ENCODE measurements around the gene TMBIM6. TPM values are rescaled to one million over a fixed set of nuclear protein-coding genes. Genes with fewer than 3 reads are reported as not detected.

Gene TMBIM6
- total and polyA plus RNA-seq, 4 donors, result 443 to 601 (median 527) TPM

- Histone ChIP-seq H3K27ac (ENCODE audit: low read depth, low read length) (peak overlapping the region; percentile 89), H3K36me3 (ENCODE audit: control insufficient read depth, insufficient read depth, low read length) (peaks cover 26% of the 10 kb centered on the region), H3K9me3 (ENCODE audit: control insufficient read depth, insufficient read depth, low read length) (no peaks in the 10 kb centered on the region), H3K4me1 (ENCODE audit: control insufficient read depth, insufficient read depth, low read length) (peaks cover 38% of the 10 kb centered on the region), H3K4me3 (ENCODE audit: low read depth, low read length) (no peak overlapping the region), H3K27me3 (ENCODE audit: control insufficient read depth, insufficient read depth, low read length) (no peaks in the 10 kb centered on the region)
- peak in 2 of 6 donors; percentile 14 to 26 for DNase-seq (ENCODE audit: low read depth in 4 of 6, low spot score in 6 of 6)
- WGBS (ENCODE audit: insufficient coverage), result 21% methylated on average over 4 of the region's 9 CpGs
Observed at GRCh38 chr12:49809906-49810389, 68.6 kb downstream of the TMBIM6 start.

- no peak overlapping the region for H3K27ac ChIP-seq (ENCODE audit: low read depth, low read length)
- peaks cover 19% of the 10 kb centered on the region for H3K36me3 ChIP-seq (ENCODE audit: control insufficient read depth, insufficient read depth, low read length)
- H3K27me3 ChIP-seq (ENCODE audit: control insufficient read depth, insufficient read depth, low read length), result no peaks in the 10 kb centered on the region
- H3K4me1 ChIP-seq (ENCODE audit: control insufficient read depth, insufficient read depth, low read length), result peaks cover 38% of the 10 kb centered on the region
- DNase-seq (ENCODE audit: low read depth in 4 of 6, low spot score in 6 of 6), result no peak
- no peaks in the 10 kb centered on the region for H3K9me3 ChIP-seq (ENCODE audit: control insufficient read depth, insufficient read depth, low read length)
- 95% methylated on average over 2 of the region's 5 CpGs for WGBS (ENCODE audit: insufficient coverage)
- no peak overlapping the region for H3K4me3 ChIP-seq (ENCODE audit: low read depth, low read length)
Observed at GRCh38 chr12:49811136-49811535, 69.8 kb downstream of the TMBIM6 start.

DNA sequence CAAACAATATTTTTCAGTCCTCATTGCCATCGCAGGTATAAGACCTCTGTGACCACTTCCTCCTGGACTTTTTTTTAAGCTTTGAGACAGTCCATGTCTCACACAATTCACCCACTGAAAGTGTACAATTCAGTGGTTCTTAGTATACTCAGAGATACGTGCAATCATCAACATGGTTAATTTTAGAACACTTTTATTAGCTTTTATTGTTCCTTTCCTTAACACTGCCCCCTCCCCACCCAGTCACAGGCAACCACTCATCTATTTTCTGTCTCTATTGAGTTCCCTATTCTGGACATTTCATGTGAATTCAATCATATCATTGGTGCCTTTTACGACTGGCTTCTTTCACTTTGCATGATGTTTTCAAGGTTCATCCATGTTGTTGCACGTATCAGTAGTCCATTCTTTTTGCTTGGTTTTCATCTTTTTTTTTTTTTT, 70.6 kb downstream of the TMBIM6 start:
- H3K27me3 ChIP-seq (ENCODE audit: control insufficient read depth, insufficient read depth, low read length), result no peaks in the 10 kb centered on the region
- H3K36me3 ChIP-seq (ENCODE audit: control insufficient read depth, insufficient read depth, low read length), result peaks cover 15% of the 10 kb centered on the region
- H3K9me3 ChIP-seq (ENCODE audit: control insufficient read depth, insufficient read depth, low read length), result no peaks in the 10 kb centered on the region
- no peak overlapping the region for H3K27ac ChIP-seq (ENCODE audit: low read depth, low read length)
- WGBS (ENCODE audit: insufficient coverage), result 86% methylated on average over 4 of the region's 4 CpGs
- H3K4me1 ChIP-seq (ENCODE audit: control insufficient read depth, insufficient read depth, low read length), result peaks cover 38% of the 10 kb centered on the region
- no peak for DNase-seq (ENCODE audit: low read depth in 4 of 6, low spot score in 6 of 6)
- no peak overlapping the region for H3K4me3 ChIP-seq (ENCODE audit: low read depth, low read length)

GRCh38 chr12:49813131-49813530, 71.8 kb downstream of the TMBIM6 start:
- peaks cover 10% of the 10 kb centered on the region for H3K36me3 ChIP-seq (ENCODE audit: control insufficient read depth, insufficient read depth, low read length)
- no peak overlapping the region for H3K27ac ChIP-seq (ENCODE audit: low read depth, low read length)
- no peak overlapping the region for H3K4me3 ChIP-seq (ENCODE audit: low read depth, low read length)
- no peaks in the 10 kb centered on the region for H3K9me3 ChIP-seq (ENCODE audit: control insufficient read depth, insufficient read depth, low read length)
- H3K27me3 ChIP-seq (ENCODE audit: control insufficient read depth, insufficient read depth, low read length), result no peaks in the 10 kb centered on the region
- peaks cover 31% of the 10 kb centered on the region for H3K4me1 ChIP-seq (ENCODE audit: control insufficient read depth, insufficient read depth, low read length)
- DNase-seq (ENCODE audit: low read depth in 4 of 6, low spot score in 6 of 6), result no peak
- WGBS (ENCODE audit: insufficient coverage), result no CpG with 5 or more reads among the region's 1 CpG

Small RNAs within 50 kb of the gene (small RNA-seq; reads per million reads assigned to genes)
- gene AC020612.2 (ENCODE audit: low replicate concordance) (not detected), gene LSM6P2 (ENCODE audit: low replicate concordance) (not detected)

Other genes with a start within 250 kb of the TMBIM6 start
- gene KCNH3, start 202.5 kb upstream of the TMBIM6 start, total RNA-seq, result 1 to 10 TPM; 2.1 to 3.2 TPM
- 10 to 100 TPM; 10.6 to 11.0 TPM for gene KCNH3, start 202.5 kb upstream of the TMBIM6 start, polyA plus RNA-seq (ENCODE audit: insufficient read length in 2 of 2)
- 10 to 100 TPM; 29.4 to 59.7 TPM for gene MCRS1, start 173.4 kb upstream of the TMBIM6 start, total RNA-seq
- 10 to 100 TPM; 75.3 to 78.9 TPM for gene MCRS1, start 173.4 kb upstream of the TMBIM6 start, polyA plus RNA-seq (ENCODE audit: insufficient read length in 2 of 2)
- under 1 TPM; 0.10 to 0.55 TPM for gene FAM186B, start 135.9 kb upstream of the TMBIM6 start, total RNA-seq
- gene FAM186B, start 135.9 kb upstream of the TMBIM6 start, polyA plus RNA-seq (ENCODE audit: insufficient read length in 2 of 2), result 1 to 10 TPM in 1 of 2 donors, under 1 TPM in 1; 0.36 to 3.4 TPM
- gene PRPF40B, start 118.0 kb upstream of the TMBIM6 start, total RNA-seq, result 10 to 100 TPM; 11.1 to 27.1 TPM
- gene PRPF40B, start 118.0 kb upstream of the TMBIM6 start, polyA plus RNA-seq (ENCODE audit: insufficient read length in 2 of 2), result 10 to 100 TPM; 29.4 to 42.2 TPM
- gene FMNL3, start 34.2 kb upstream of the TMBIM6 start, total RNA-seq, result 10 to 100 TPM; 21.7 to 34.3 TPM
- gene FMNL3, start 34.2 kb upstream of the TMBIM6 start, polyA plus RNA-seq (ENCODE audit: insufficient read length in 2 of 2), result 10 to 100 TPM; 23.4 to 24.8 TPM
- gene NCKAP5L, start 86.9 kb downstream of the TMBIM6 start, total RNA-seq, result 10 to 100 TPM; 13.4 to 21.0 TPM
- 10 to 100 TPM; 28.5 to 35.5 TPM for gene NCKAP5L, start 86.9 kb downstream of the TMBIM6 start, polyA plus RNA-seq (ENCODE audit: insufficient read length in 2 of 2)
- gene BCDIN3D, start 101.5 kb downstream of the TMBIM6 start, total RNA-seq, result 1 to 10 TPM; 3.9 to 6.7 TPM
- 1 to 10 TPM; 6.7 to 6.8 TPM for gene BCDIN3D, start 101.5 kb downstream of the TMBIM6 start, polyA plus RNA-seq (ENCODE audit: insufficient read length in 2 of 2)
- 10 to 100 TPM; 18.1 to 72.6 TPM for gene FAIM2, start 162.3 kb downstream of the TMBIM6 start, total RNA-seq
- 100 to 1,000 TPM; 188 to 203 TPM for gene FAIM2, start 162.3 kb downstream of the TMBIM6 start, polyA plus RNA-seq (ENCODE audit: insufficient read length in 2 of 2)
- gene AQP2, start 209.2 kb downstream of the TMBIM6 start, total RNA-seq, result not detected
- under 1 TPM; 0.44 to 0.47 TPM for gene AQP2, start 209.2 kb downstream of the TMBIM6 start, polyA plus RNA-seq (ENCODE audit: insufficient read length in 2 of 2)
- gene AQP5, start 220.3 kb downstream of the TMBIM6 start, total RNA-seq, result under 1 TPM; 0.20 to 0.99 TPM
- 1 to 10 TPM; 1.8 to 2.4 TPM for gene AQP5, start 220.3 kb downstream of the TMBIM6 start, polyA plus RNA-seq (ENCODE audit: insufficient read length in 2 of 2)
- gene AQP6, start 231.4 kb downstream of the TMBIM6 start, total RNA-seq, result 1 to 10 TPM; 2.1 to 2.3 TPM
- 1 to 10 TPM; 7.3 to 9.2 TPM for gene AQP6, start 231.4 kb downstream of the TMBIM6 start, polyA plus RNA-seq (ENCODE audit: insufficient read length in 2 of 2)